DOHH2 (cell line): ENCODE measurements around the gene SLC25A5.
A peak's percentile ranks its signal among the peaks of the same experiment; 100 is the strongest.

Source experiments
- CTCF ChIP-seq: fragments of 200-600 bp; sonication (generic); IDR thresholded peaks from one replicate; pipeline ENCODE4 v1.5.1; 2014; ENCODE audit warnings: antibody characterized with exemption, mild to moderate bottlenecking, low read depth, low read length; ENCODE audit not compliant: poor library complexity, severe bottlenecking
- EZH2phosphoT487 ChIP-seq: fragments of 200-600 bp; sonication (generic); IDR thresholded peaks from 2 replicates; pipeline ENCODE4 v1.6.1; 2017; ENCODE audit warnings: borderline replicate concordance, mild to moderate bottlenecking, antibody characterized with exemption, low read length, moderate library complexity, mixed read lengths

GRCh38 chrX:119516157-119516702 lies 48.0 kb downstream of the SLC25A5 start:
- TF ChIP-seq CTCF (peak; percentile 85), EZH2phosphoT487 (no peak)
